ENCODE results near the gene STARD10.

STARD10 gene

DNA sequence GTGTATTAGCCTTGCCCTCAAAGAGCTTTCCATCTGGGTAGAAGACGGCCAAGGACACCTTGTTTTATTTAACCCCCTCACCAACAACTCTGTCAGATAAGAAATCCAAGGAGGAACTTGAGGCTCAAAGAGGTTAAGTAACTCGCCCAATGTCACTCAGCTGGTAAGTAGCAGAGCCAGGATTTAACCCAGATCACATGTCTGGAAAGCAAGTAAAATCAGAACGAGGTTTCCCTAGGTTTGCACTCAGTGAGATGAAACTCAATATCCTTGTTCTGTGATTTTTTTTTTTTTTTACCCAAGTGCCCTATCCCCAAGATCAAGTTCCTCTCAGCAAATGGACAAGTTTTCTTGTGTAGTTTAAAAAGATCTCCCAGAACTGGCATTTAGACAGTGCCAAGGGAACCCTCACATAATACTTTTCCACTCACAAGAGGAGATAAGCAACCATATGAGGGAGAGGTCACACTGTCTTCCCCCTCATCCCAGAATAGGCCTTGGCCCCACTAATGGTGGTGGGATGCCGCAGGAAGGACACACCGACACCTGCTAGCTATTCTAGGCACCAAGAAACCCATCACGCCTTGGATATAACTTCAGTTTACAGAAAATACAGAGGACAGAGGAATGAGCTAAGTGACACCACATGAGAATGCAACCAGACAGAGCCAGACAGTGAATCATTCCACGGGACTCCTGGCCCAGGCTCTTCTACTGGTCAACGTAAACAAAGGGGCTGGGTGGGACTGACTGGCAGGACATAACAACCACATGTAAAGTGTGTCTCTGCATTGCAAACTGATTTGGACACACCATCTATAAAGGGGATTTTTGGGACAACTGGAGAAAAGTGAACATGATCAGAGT lies 33.1 kb downstream of the STARD10 start:
- DNase-seq: no peak

DNA sequence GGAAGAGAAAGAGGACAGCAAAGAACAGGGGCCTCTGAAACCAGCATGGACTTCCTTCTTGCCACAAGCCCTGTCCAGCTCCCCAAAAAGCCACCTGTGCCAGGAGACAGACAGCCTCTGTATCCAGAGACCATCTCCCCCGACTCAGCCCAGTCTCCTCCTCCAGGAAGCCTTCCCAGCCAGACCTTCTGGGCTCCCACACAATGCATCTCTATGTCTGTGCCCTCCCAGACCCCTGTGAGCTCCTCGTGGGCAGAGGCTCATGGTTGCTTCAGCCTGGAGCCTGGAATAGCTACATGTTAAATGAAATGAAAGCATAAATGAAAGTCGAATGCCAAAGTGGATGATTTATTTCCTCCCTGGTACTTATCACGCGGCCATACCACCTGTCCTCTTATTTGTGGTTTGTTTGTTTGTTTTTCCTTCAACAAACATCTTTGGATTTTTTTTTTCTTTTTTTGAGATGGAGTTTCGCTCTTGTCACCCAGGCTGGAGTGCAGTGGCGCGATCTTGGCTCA lies 34.3 kb downstream of the STARD10 start:
- DNase-seq: no peak

DNA sequence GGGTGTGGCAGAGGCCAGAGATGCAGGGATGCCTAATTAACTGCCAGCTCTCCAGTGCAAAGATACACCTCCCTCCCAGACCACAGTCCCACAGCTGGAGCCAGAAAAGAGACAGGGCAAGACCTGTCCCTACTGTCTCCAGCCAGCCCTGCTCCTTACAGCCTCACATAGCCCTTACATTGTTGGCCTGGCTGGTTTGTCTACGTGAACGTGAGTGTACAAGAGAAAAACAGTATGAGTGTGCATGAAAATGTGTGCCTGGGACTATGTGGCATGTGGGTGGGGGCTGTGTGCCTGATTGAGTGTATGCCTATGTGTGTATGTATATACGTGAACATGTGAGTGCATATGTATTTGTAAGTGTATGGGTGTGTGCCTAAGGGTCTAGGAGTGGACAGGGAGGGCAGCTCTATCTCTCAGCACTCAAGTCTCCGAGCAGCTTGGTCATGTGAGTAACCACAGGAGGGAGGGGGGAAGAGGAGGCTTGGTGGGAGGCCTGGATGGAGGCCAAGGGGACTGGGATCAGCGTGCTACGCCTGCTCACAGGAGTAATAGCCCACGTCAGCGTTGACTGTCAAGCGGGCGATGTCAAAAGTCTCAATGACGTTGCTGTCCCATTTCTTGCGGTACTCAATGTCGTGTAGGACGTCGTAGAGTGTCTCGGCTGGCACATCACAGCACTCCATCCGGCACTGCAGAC lies 35.0 kb downstream of the STARD10 start:
- DNase-seq: no peak

DNA sequence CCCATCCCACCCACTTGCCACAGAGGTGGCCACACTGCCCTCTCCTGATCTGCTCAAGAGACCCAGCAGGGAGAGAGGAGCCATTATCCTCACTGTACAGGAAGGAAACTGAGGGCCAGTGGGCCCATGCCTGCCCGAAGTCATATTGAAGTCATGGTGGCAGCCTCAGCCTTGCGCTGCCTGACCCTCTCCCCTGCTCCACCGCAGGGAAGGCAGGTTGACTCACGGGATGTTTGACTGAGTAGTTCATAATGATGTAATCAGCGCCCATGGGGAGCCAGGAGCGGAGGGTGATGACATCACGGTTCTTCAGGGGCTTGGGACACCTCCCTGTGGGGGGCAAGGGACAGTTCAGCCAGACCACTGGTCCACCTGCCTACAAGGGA lies 35.5 kb downstream of the STARD10 start:
- DNase-seq: no peak

DNA sequence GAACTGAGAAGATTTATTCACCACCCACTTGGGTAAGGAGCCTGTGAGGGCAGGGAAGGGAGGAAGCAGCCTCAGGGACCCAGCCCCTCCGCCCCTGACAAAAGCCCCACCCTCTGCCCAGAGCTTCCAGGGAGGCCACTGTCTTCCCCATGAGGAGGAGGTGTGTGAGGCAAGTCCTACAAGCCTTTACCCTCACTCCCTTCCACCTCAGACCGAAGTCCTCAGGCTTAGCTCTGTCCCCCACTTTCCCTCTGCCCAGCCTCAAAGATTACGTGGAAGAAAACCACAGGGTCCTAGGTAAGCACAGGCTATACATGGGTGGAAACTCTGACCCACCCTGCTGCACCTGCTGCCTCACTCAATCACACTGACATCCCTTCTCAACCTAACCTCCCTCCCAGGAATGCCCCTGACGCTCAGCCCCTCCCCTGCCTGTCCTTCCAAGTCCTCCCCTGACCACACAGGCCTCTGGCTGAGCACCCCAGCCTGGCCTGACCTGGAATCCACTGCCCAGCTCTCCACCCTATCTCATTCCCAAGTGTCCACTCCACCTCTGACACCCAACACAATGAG lies 38.0 kb downstream of the STARD10 start:
- no peak for DNase-seq

DNA sequence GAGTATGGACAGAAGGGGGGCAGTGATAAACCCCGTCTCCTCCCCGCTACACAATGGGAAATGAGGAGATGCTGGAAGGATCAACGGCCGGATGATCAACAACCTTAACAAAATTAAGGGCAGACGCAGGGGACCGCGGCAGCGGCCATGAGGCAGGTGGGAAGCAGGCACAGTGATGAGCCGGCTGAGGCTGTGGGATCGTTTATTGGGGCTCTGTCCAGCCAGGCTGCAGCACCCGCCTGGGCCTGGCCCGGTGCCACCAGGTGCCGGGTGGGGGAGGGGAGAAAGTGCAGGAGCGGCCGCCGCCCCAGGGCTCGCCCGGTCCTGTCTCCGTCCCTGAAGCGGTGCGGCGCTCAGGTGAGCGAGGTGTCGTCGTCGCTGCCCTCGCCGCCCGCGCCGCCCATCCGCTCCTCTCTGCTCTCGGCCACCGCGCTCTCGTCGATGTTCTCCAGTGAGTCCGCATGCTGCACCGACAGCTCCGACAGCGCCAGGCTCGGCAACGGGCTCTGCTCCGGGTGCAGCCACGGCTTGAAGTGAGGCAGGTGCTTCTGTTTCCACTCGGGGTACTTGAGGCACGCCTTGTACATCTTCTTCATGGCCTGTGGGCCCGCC lies 39.2 kb downstream of the STARD10 start:
- DNase-seq: no peak

DNA sequence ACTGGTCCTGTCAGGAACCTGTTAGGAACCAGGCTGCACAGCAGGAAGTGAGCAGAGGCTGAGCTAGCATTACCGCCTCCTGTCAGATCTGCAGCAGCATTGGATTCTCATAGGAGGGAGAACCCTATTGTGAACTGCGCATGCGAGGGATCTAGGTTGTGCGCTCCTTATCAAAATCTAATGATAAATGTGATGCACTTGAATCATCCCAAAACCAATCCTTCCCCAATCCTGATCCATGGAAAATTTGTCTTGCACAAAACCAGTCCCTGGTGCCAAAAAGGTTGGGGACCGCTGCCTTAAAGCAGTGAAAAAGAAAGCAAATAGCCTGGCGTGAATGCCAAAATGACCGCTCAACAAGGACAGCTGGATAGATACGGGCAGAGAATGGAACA lies 39.7 kb downstream of the STARD10 start:
- DNase-seq: no peak

DNA sequence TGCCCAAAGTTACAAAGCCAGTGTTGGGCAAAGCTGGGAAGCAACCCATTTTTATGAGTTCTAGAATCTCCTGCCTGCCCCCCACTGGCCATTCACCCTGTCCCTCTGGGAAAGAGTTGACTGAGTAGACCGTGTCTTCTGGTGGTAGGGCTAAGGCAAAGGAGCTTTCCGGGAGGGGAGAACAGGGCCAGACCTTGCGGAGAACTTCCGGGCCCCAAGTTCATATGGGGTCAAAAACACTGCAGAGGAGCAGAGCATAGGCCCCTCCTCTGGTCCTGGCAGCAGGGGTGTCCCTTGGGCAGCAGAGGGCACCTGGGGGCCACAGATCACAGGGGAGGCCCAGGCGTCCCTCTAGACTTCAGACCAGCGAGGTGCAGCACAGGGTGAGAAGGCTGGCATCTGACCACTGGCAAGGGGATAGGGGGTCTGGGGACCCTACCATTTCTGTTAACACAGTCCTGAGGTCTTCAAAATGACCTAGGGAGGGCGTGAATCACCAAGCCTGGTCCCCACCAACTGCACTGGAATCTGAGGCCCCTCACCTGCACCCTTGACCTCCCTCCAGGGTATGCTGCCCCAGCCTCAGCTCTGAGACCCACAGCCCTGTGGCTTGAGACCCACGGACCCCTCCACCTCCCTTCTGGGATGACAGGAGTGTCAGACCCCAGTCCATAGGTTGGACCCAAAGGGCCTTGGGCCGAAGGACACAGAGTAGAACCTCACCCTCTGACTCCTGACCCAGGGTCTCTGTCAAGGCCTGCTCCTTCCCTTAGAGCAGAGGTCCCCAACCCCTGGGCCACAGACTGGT lies 40.3 kb downstream of the STARD10 start:
- no peak for DNase-seq

DNA sequence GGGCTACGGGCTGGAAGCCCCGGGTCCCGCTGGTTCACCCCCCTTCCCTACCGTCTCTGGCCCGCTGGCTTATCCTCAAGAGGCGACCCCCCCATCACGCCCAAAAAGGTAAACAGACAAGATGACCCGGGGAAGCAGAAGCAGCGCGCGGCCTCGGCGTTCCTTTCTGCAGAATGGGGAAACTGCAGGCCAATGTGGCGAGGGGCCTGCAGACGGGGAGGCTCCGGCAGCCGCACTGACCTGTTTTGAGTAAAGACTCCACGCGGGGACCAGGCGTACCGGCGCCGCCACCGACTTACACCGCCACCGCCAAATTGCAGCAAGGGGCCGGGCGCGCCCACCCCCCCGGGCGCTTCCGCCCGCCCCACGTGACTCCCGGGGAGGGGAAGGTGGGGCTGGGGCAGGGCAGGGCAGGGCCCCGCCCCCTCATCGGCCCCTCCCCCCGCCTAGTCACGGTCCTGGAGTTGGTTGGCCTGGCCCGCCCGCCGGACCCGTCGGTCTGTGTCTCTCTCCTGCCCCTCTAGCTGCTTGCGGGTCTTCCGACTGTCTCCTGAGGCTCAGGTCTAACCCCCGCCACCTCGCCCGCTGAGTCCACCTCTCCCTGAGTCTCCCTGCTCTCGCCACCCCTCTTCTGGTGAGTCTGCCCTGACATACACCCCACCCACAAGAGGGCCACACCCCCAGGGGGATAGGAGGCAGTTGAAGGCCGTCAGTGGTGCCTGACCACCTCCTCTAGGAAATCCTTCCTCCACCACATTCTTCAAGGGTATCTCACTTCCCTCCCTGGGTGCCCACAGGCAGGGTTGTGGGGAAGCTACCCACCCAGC lies 41.5 kb downstream of the STARD10 start, which contains the start of gene ARAP1:
TSS of gene ARAP1 (minus strand) at position 321 of the 827 bp plus-strand sequence. CDS start 25,280 bp downstream, outside the sequence.
- DNase-seq: peak; percentile 87

DNA sequence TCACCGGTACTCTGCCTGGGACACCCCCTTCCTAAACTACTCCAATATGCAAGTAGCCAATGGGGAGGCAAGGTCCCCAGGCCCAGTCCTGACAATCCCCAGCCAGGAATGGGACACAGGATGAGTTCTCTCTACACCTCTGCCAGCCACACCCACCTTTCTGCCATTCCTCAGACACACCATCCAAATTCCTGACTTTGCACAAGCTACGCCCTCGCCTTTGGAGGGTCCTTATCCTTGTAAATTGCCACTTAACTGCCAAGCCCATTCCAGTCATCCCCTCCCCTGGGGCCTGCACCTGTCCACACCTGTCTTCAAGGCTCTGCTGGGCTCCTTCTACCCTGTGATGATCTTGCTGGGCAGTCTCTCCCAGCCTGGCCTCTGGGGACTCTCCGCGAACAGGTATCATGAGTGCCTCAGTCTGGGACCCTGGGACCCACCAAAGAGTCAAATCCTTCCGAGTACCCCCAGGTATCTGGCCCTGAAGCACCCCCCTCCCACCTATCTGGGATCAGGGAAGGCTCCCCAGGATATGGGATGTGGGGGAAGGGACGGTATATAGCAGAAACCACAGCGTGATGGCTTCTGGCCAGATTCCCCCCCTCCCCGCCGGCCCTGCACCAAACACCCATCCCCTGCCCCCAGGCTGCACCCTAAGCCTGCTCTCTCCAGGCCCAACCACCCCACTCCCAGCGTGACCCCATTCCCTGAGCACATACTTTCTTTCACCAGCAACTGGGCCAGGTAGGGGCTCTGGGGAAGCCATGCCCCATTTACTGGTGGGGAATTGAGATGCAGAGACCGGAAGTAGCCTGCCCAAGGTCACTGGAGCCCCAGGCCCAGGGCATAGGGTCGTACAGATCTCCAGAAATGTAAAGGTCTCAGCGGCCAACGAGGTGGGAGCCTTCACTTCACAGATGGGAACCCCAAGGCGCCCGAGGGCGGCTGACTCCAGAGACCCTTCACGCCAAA lies 42.4 kb downstream of the STARD10 start:
- DNase-seq: peak; percentile 68

DNA sequence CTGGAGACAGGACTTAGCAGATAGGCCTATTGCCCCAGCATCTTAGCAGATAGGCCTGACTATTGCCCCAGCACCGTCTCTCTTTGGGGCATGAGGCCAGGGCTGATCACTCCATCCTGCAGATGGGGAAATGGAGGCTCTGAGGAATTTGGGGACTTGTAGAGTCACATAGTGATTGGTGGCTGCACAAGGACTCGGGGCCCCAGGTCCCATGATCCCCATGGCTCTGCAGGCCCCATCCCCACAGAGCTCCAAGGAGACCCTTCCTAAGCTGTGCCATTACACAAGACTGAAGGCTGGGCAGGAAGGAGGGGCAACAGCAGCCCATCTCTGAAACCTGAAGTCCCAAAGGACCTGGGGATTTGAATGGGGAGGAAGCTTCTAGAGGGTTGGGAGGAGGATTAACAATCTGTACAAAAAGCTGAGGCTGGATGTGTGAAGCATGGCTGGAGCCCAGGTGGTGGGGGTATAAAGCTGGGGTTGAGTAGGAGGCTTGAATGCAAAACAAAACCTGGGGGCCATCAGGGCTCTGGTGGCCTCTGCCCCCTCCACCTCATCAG lies 43.2 kb downstream of the STARD10 start:
- no peak for DNase-seq

DNA sequence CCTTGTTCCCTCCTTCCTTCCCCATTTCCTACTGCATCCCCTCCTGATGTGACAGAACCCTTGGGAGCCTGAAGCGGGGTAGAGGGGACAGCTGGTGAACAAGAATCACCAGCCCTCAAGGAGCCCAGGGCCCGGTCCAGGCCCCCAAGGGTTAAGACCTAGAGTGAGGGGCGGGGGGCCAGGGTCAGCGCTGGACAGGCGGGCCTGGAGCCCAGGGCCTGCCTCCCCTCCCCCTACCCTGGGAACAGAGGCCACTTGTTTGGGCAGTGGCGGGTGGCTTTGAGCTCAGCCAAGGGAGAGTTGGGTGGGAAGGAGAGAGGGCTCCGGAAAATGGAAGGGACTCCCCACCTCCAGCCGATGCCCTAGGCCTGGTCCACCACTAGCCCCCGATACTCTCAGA lies 43.8 kb downstream of the STARD10 start:
- DNase-seq: no peak

DNA sequence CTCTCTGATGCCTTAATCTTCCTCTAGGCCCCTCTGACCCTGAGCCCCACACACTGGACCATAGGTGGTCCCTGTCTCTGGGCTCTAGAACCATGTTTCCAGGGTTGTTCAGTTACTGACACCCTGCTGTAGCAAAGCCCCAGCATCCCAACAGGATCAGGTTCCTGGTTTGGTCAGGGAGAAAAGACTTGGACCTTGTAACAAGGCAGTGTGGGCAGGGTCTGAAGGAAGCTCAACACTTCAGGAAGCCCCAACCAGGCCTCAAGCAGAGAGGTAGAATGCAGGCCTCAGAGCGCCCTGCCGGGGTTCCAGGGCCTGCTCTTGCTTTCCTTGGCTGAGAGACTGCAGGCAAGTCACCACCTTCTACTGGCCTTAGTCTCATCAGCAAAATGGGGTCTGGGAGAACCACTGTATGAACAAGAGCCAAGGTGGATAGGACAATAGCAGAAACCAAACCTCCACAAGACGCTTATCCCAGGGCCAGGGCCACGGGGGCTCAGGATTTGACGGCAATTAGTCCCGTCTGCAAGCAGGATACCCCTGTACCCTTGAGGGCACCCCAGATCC lies 46.5 kb downstream of the STARD10 start:
- no peak for DNase-seq

DNA sequence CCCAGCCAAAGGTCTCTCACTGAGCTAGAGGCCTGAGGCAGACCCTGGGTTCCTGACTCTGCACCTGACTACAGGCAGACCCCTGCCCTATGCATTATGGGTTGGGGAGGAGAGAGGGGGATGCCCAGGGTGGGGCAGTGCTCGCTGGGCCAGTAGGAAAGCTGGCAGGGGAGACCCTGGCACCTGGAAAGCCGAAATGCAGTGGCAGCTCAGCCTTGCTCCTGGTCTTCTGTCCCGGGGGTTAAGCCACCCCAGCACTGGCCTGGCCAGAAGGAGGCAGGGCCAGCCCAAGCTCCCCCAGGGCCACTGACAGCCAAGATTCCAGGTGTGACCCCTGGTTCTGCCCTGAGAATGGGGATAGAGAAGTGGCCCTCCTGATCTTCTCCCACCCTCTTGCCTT lies 47.0 kb downstream of the STARD10 start:
- DNase-seq: no peak

DNA sequence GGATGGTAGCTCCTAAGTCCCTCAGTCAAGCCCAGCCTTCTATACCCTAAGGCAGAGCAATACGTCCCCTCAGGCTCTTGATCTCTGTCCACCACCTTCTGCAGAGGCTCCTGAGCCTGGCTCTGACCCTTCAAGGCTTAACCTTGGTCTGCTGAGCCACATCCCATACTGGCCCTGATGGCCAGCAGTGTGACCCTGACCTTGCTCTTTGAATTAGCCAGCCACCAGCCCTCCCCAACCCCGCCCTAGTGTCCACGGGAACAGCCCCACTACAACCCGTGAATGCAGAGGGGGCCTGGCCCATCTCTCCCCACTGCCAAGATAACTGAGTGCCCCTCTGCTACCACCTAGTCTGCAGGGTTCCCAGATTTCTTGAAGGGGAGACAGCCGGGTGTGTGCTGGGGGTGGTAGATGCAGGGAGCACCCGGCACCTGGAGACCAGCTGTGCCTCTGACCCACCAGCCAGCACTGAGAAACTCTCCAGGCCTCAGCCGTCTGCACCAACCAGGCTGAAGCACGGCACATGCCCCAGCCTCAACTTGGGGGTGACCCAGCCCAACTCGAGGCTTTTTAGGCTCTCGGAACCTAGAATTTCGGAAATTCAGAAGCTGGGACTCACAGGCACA lies 47.8 kb downstream of the STARD10 start:
- no peak for DNase-seq

DNA sequence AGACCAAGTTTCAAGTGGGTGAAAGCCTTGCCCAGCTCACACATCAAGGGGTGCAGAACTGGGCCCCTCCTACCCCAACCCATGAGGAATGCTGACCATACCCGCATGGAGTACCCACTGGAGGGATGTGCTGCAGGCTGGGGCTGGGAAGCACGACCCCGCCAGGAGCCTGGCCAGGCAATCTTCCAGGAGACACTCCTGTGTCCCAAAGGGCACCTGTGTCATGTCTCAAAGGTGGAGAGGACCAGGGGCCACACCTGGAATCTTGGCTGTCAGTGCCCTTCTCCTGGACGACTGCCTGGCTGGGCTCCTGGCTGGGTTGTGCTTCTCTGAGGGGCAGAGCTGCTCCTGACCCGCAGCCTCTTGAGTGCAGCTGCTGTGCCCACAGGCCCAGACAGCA lies 48.3 kb downstream of the STARD10 start:
- no peak for DNase-seq

DNA sequence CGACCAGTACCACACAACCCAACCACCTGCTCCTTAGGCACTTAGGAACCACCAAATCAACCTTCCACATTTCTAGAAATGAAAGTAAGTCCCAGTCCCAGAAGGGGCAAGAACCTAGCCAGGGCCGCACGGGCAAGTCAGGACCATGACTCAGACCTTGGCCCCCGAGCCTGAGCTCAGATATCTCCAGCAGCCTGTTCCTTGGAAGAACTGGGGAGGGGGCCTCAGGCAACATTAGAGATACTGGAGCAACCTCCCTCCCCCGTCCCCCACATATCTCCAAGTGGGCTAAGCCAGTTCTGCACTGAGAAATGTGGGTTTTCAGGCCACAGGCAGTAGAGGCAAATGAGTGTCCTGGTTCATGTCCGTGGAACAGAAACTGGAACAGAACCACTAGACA lies 49.4 kb downstream of the STARD10 start:
- no peak for DNase-seq

DNA sequence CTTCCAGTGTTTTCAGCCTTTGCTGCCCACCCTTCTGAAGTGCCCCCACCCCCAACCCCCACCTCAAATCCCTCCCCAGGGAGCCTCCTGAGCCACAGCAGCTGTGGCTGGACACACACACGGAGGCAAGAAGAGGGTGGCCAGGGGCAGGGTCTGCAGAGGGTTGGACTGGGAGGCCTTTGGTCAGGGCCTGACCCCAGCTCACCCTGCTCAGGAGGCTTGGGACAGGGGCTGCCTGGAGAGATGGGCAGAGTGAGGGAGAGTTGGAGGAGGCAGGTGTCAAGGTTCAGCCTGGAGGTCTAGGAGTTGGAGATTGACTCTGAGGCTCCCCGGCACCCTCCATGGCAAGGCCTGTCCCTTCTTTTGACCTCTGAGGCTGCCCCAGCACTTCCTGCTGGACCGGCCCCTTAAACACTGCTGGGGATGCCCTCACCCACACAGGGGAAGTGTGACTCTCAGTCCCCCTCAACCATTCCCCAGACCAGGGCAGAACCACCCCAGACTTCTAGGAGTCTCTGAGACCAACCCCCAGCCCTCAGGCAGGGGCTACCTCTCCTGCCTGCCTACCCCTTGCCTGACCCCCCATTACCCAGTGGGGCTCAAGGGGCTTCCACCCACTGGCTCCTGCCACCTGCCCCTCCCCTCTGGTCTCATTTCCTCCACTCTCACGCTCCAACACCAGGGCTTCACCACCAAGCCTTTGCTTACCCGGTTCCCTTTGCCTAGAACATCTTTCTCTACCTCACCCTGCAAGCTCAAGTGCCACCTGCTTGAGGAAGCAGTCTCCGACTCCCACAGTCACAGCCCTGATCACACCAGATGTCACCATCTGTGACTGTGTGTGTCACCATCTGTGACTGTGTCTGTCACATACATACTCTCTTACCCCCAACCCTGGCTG lies 50.3 kb downstream of the STARD10 start:
- DNase-seq: no peak
